HEK293 (cell line): Measurements from ENCODE around the gene FOXO3.

Experiments used
- ATF2 ChIP-seq: fragments of 450-650 bp; formaldehyde crosslinking; IDR thresholded peaks from 2 replicates; pipeline ENCODE4 v1.5.1; 2016; ENCODE audit warnings: missing biosample characterization, missing genetic modification characterization, low read depth
- BCL11A ChIP-seq: fragments of 450-650 bp; formaldehyde crosslinking; IDR thresholded peaks from 2 replicates; pipeline ENCODE4 v1.5.1; 2016; ENCODE audit warnings: low read depth, missing biosample characterization, missing genetic modification characterization
- FEZF1 ChIP-seq: fragments of 450-650 bp; formaldehyde crosslinking; IDR thresholded peaks from 2 replicates; pipeline ENCODE4 v1.5.1; 2016; ENCODE audit warnings: missing biosample characterization, missing genetic modification characterization
- IKZF3 ChIP-seq: fragments of 450-650 bp; IDR thresholded peaks from 2 replicates; pipeline ENCODE4 v1.5.0; 2018; ENCODE audit warnings: missing biosample characterization, mild to moderate bottlenecking, missing genetic modification characterization, moderate library complexity
- MEIS1 ChIP-seq: sonication (generic); formaldehyde crosslinking; IDR thresholded peaks from 2 replicates; pipeline ENCODE4 v1.8.1; 2022; ENCODE audit warnings: missing genetic modification reagents, mild to moderate bottlenecking, borderline replicate concordance
- OSR2 ChIP-seq: fragments of 450-650 bp; formaldehyde crosslinking; IDR thresholded peaks from 2 replicates; pipeline ENCODE4 v1.5.1; 2016; ENCODE audit warnings: missing biosample characterization, missing genetic modification characterization
- OVOL3 ChIP-seq: fragments of 450-650 bp; formaldehyde crosslinking; IDR thresholded peaks from 2 replicates; pipeline ENCODE4 v1.5.1; 2016; ENCODE audit warnings: missing biosample characterization, missing genetic modification characterization
- PRDM1 ChIP-seq: fragments of 450-650 bp; formaldehyde crosslinking; IDR thresholded peaks from 2 replicates; pipeline ENCODE4; 2016; ENCODE audit warnings: missing biosample characterization, missing genetic modification characterization
- PRDM4 ChIP-seq: fragments of 450-650 bp; formaldehyde crosslinking; IDR thresholded peaks from 2 replicates; pipeline ENCODE4 v1.5.1; 2017; ENCODE audit warnings: missing biosample characterization, missing genetic modification characterization
- PRDM6 ChIP-seq: fragments of 450-650 bp; formaldehyde crosslinking; IDR thresholded peaks from 2 replicates; pipeline ENCODE4 v1.5.1; 2017; ENCODE audit warnings: missing biosample characterization, missing genetic modification characterization
- SCRT1 ChIP-seq: fragments of 450-650 bp; formaldehyde crosslinking; IDR thresholded peaks from 2 replicates; pipeline ENCODE4 v1.5.1; 2016; ENCODE audit warnings: missing biosample characterization, missing genetic modification characterization, borderline replicate concordance
- ZBTB17 ChIP-seq: fragments of 450-650 bp; formaldehyde crosslinking; IDR thresholded peaks from 2 replicates; pipeline ENCODE4 v1.5.1; 2016; ENCODE audit warnings: missing biosample characterization, missing genetic modification characterization
- ZEB2 ChIP-seq: fragments of 450-650 bp; formaldehyde crosslinking; IDR thresholded peaks from 2 replicates; pipeline ENCODE4 v1.5.1; 2016; ENCODE audit warnings: missing biosample characterization, missing genetic modification characterization
- ZNF112 ChIP-seq: fragments of 450-650 bp; formaldehyde crosslinking; IDR thresholded peaks from 2 replicates; pipeline ENCODE4 v1.5.0; 2017; ENCODE audit warnings: missing biosample characterization, missing genetic modification characterization
- ZNF146 ChIP-seq: fragments of 450-650 bp; formaldehyde crosslinking; IDR thresholded peaks from 2 replicates; pipeline ENCODE4 v1.5.1; 2016; ENCODE audit warnings: missing biosample characterization, missing genetic modification characterization
- ZNF157 ChIP-seq: fragments of 450-650 bp; formaldehyde crosslinking; IDR thresholded peaks from 2 replicates; pipeline ENCODE4 v1.5.1; 2016; ENCODE audit warnings: missing biosample characterization, missing genetic modification characterization
- ZNF24 ChIP-seq: fragments of 450-650 bp; formaldehyde crosslinking; IDR thresholded peaks from 2 replicates; pipeline ENCODE4 v1.5.1; 2016; ENCODE audit warnings: missing biosample characterization, missing genetic modification characterization
- ZNF26 ChIP-seq: fragments of 450-650 bp; formaldehyde crosslinking; IDR thresholded peaks from 2 replicates; pipeline ENCODE4 v1.5.1; 2016; ENCODE audit warnings: missing biosample characterization, missing genetic modification characterization
- ZNF335 ChIP-seq: fragments of 450-650 bp; formaldehyde crosslinking; conservative IDR thresholded peaks from 2 replicates; pipeline ENCODE4 v1.5.1; 2016; ENCODE audit warnings: missing biosample characterization, missing genetic modification characterization
- ZNF580 ChIP-seq: fragments of 450-650 bp; formaldehyde crosslinking; IDR thresholded peaks from 2 replicates; pipeline ENCODE4 v1.5.1; 2016; ENCODE audit warnings: missing biosample characterization, missing genetic modification characterization
- ZNF621 ChIP-seq: fragments of 450-650 bp; formaldehyde crosslinking; IDR thresholded peaks from 2 replicates; pipeline ENCODE4 v1.5.1; 2017; ENCODE audit warnings: missing biosample characterization, missing genetic modification characterization
- ZNF626 ChIP-seq: fragments of 450-650 bp; sonication (Bioruptor Pico); formaldehyde crosslinking; IDR thresholded peaks from 2 replicates; pipeline ENCODE4 v1.5.1; 2018; ENCODE audit warnings: missing biosample characterization, missing genetic modification characterization, inconsistent platforms
- ZNF629 ChIP-seq: fragments of 450-650 bp; formaldehyde crosslinking; IDR thresholded peaks from 2 replicates; pipeline ENCODE4 v1.5.1; 2017; ENCODE audit warnings: missing biosample characterization, missing genetic modification characterization
- ZNF639 ChIP-seq: fragments of 450-650 bp; formaldehyde crosslinking; IDR thresholded peaks from 2 replicates; pipeline ENCODE4 v1.5.1; 2016; ENCODE audit warnings: missing biosample characterization, missing genetic modification characterization
- ZNF791 ChIP-seq: fragments of 450-650 bp; formaldehyde crosslinking; IDR thresholded peaks from 2 replicates; pipeline ENCODE4 v1.5.1; 2016; ENCODE audit warnings: missing biosample characterization, missing genetic modification characterization
- ZNF792 ChIP-seq: fragments of 450-650 bp; formaldehyde crosslinking; IDR thresholded peaks from 2 replicates; pipeline ENCODE4 v1.5.1; 2016; ENCODE audit warnings: missing biosample characterization, missing genetic modification characterization
- ZNF843 ChIP-seq: fragments of 450-650 bp; formaldehyde crosslinking; IDR thresholded peaks from 2 replicates; pipeline ENCODE4 v1.5.1; 2016; ENCODE audit warnings: missing biosample characterization, missing genetic modification characterization
- ZSCAN16 ChIP-seq: fragments of 450-650 bp; formaldehyde crosslinking; IDR thresholded peaks from 2 replicates; pipeline ENCODE4 v1.5.1; 2016; ENCODE audit warnings: missing biosample characterization, missing genetic modification characterization
- ZSCAN5A ChIP-seq: fragments of 450-650 bp; formaldehyde crosslinking; IDR thresholded peaks from 2 replicates; pipeline ENCODE4 v1.5.1; 2016; ENCODE audit warnings: missing biosample characterization, missing genetic modification characterization

Gene FOXO3

GRCh38 chr6:108675226-108676200 is 114.8 kb downstream of the FOXO3 start (continued):
- TF ChIP-seq ZSCAN5A (tag by site-specific recombination), result no peak; the same call in 1 of the 2 replicates
- no peak for TF ChIP-seq MEIS1 (CRISPR knock-in tag)
- TF ChIP-seq ZBTB17 (tag by site-specific recombination), result peak; percentile 98
- TF ChIP-seq ZNF621 (tag by site-specific recombination), result no peak
- TF ChIP-seq PRDM6 (tag by site-specific recombination), result peak; percentile 84
- peak; percentile 52 for TF ChIP-seq FEZF1 (tag by site-specific recombination)
- TF ChIP-seq ZNF146 (tag by site-specific recombination), result no peak
- no peak for TF ChIP-seq ZNF26 (tag by site-specific recombination)
- peak; percentile 75; the same call in 1 of the 2 replicates for TF ChIP-seq BCL11A (tag by site-specific recombination)
- TF ChIP-seq OSR2, result peak; percentile 89
- TF ChIP-seq ZNF335, result peak; percentile 25; the same call in 1 of the 2 replicates
- no peak for TF ChIP-seq ZNF626
- no peak for TF ChIP-seq SCRT1 (tag by site-specific recombination)
- peak; percentile 73 for TF ChIP-seq ZNF639 (tag by site-specific recombination)
- TF ChIP-seq ZNF629 (tag by site-specific recombination), result peak; percentile 37; the same call in 1 of the 2 replicates
- peak; percentile 65; the same call in 1 of the 2 replicates for TF ChIP-seq PRDM4 (tag by site-specific recombination)
- TF ChIP-seq ZNF157, result no peak
- peak; percentile 60; the same call in 1 of the 2 replicates for TF ChIP-seq ZNF24 (tag by site-specific recombination)
- peak; percentile 64 for TF ChIP-seq PRDM1
- no peak for TF ChIP-seq ATF2 (tag by site-specific recombination)
- TF ChIP-seq ZNF843, result peak; percentile 81
- TF ChIP-seq ZNF580 (tag by site-specific recombination), result 0 out of 2 replicates have a peak, but pooled peaks have one; percentile 36
- TF ChIP-seq ZEB2 (tag by site-specific recombination), result peak; percentile 87
- TF ChIP-seq ZSCAN16, result no peak
- 0 out of 2 replicates have a peak, but pooled peaks have one; percentile 39 for TF ChIP-seq IKZF3 (tag by site-specific recombination)
- TF ChIP-seq OVOL3 (tag by site-specific recombination), result 0 out of 2 replicates have a peak, but pooled peaks have one; percentile 54
- TF ChIP-seq ZNF791 (tag by site-specific recombination), result no peak
- no peak for TF ChIP-seq ZNF792 (tag by site-specific recombination)
- no peak for TF ChIP-seq ZNF112 (tag by site-specific recombination)
